Left kidney (tissue), 2 donors: Measurements from ENCODE around the gene GPR146. TPM values are rescaled to one million over a fixed set of nuclear protein-coding genes. Genes with fewer than 3 reads are reported as not detected.
"Not testable (repeated sequence)": the region's sequence is repeated elsewhere in the genome, so short reads cannot be mapped to it uniquely, and the experiment has no call there.

Experiments used
- DNase-seq: peaks from one replicate; pipeline ENCODE4 v3.0.0-alpha.2; 2013
- polyA plus RNA-seq: library from polyadenylated mRNA; unstranded; fragments of 120-200 nt; gene quantifications from one replicate; pipeline ENCODE4 v1.2.1, GENCODE V29; 2013; ENCODE audit not compliant: insufficient read length

GPR146 gene
- polyA plus RNA-seq, 1 donor: 2.5 TPM

DNA sequence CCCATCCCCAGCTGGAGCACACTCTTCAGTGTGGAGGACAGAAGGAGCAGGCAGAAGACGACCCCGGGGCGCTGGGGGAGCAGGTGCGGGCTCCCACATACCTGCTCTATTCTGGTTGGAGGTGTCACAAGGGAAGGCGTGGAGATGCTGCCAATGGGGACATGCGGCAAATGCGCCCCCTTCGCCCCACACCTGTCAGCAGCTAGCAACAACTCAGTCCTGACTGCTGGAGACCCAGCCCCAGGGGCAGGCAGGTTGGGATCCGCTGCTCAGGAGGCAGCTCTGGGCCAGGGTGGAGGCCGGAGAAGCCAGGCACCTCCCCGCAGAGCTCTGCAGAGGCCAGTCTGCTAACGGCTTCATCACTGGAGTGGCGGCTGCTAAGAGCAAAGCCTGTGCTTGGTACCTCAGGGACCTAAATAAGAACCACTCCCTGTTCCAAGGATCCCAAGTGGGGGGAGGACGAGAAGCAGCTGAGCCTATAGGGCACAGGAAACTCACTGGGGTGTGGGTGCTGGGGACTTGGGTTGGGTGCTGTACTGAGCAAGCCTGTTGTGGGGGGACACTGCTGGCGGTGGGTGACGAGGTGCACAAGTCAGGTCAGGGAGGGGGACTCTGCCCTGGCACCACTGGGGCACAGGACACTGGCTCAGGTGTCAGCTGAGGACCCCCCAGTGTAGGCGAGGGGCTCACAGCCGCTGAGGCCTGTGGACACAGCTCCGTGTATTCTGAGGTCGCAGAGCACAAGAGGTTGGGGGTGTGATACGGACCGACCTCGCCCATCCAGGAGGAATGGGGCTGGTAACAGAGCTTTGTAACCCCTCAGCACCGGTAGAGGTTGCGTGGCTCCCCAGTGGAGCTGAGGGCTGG lies 19.2 kb upstream of the GPR146 start:
- DNase-seq: no peak

DNA sequence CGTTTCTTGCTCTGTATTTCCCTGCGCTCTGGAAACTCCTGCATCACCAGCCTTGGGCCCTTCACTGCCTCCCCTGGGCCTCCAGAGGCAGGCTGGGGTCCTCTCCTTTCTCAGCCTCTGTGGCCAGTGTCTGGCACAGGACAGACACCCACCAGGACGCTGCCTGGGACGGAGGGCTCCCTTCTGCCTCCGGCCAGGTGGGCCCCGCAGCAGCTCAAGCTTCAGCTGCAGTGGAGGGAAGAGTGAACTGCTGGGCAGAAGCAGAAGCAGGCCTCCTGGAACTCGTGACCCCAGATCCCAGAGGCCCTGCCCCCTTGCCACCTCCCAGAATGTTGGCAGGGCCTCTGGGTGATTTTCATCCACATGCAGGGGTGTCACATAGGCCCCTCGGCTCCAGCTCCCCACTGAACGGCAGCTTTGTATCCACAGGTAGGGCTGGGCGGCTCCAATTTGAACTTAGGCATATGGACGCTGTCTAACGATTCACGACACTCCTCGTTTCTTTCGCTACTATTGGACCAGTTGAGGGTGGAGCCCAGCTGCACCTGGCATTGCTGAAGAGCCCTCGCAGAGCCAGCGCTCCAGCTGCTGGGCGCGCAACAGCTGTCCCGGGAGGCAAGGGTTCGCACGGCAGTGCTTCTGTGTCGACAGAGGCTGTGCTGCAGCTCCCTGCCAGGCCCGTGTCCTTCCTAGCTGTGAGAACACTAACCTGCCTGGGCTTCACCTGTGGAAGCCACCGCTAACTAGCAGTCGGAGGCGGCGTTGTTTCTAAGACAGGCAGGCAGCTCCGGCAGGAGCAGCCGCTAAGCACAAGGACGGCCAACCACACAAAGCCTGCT lies 18.4 kb upstream of the GPR146 start:
- no peak for DNase-seq

DNA sequence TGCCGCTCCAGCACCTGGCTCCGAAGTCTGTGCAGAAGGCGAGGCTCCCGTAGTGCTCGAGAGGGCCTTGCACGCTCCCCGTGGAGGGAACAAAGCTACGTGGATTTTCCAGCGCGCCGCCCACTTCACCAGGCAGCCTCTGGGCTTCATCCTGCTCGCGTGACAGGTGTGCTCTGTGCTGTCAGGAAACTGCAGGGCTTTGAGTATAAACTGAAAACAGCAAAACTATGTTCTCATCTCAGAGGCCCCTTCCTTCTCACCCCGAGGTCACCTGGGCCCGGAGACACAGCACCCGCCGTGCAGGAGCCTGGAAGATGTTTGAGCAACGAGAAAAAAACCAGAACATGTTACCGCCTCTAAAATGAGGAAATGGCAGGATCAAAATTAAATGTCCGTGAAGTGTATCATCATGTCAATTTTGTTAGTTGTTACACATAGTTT lies 17.6 kb upstream of the GPR146 start:
- DNase-seq: no peak

- DNase-seq: no peak
Observed at GRCh38 chr7:1027242-1028043, 16.9 kb upstream of the GPR146 start.

DNA sequence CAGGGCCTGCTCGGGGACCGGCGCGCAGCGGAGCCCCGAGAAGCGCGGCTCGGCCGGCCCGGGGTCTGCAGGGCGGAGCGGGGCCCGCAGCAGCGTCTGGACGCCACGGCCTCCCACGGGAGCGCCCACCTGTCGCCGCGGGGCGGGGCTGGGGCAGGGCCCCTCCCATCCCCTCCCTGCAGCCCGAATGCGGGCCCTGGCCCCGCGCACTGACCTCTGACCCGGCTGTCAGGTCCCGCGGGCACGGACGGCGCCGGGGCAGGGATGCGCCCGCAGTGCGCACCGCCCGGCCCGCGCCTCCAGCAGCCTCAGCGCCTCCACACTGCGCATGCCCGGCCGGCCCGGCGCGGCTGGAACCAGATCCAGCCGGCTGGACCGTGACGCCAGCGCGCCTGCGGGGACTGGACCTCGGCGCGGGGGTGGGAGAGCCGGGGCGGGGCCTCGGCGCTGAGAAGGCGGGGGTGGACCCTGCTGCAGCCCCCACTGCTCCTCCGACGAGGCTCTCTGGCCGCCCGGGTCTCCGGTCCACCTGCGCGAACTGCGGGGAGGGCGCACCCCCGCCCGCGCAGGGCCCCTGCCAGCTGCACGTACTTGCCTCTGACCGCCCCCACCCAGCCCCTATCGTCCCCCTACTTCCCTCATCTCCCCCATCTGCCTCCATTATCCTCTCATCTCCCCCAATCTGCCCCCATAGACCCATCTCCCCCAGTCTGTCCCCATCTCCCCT lies 16.1 kb upstream of the GPR146 start:
- peak; percentile 91 for DNase-seq

DNA sequence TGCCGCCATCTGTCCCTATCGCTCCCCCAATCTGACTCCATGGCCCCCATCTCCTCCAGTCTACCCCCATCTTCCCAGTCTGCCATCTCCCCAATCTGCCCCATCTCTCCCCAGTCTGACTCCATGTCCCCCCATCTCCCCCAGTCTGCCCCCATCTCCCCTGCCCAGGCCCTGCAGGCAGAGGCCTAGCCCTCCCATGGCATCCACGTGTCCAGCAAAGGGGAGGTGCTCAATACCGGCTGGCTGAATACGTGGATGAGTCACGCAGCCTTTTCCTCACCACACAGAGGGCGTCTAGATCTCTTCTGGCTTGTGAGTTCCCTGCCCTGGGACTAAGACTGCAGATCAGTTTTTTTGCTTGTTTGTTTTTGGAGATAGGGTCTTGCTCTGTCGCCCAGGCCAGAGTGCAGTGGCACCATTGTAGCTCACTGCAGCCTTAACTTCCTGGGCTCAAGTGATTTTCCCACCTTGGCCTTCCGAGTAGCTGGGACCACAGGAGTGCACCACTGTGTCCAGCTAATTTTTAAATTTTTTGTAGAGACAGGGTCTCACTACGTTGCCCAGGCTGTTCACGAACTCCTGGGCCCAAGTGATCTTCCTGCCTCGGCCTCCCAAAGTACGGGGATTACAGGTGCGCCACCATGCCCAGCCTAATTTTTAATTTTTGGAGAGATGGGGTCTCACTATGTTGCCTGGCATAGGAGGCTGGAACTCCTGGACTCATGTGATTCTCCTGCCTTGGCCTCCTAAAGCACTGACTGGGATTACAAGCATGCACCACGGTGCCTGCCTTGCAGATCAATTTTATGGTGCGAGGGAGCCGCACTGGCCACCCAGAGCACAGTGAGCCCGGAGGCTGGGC lies 15.3 kb upstream of the GPR146 start:
- DNase-seq: peak; percentile 59

DNA sequence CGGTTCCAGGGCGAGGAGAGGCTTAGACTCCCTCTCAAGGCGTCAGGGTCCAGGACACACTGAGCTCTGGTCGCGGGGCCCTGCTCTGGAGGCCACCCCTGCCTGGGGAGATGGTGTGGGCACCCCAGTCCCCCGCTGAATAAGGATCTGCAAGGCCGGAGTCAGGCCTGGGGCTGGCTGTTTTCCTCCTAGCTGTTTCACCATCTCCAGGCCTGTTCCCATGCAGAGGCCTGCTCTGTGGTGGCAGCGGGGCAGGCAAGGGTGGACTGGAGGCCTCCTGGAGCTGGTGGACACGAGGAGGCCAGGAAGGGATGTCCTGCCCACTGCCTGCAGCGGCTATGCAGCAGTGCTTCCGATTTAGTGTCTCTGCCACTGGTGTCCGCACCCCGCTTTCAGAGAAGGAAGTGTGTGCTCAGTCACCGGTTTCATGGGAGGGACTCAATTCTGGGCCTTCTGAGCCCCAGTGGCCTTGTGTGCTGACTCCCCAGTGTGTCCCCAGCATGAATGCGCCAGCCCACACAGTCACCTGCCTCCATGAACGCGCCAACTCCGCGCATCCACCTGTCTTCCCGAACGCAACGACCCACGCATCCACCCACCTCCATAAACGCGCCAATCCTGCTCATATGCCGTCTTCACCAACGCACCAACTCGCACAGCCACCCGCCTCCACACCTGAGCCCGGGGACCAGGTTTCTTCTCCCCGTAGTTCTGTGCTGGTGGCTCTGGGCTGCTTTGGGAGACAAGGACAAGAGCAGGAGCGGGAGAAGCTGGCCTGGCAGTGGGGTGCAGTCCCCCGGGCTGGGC lies 14.5 kb upstream of the GPR146 start:
- DNase-seq: no peak

DNA sequence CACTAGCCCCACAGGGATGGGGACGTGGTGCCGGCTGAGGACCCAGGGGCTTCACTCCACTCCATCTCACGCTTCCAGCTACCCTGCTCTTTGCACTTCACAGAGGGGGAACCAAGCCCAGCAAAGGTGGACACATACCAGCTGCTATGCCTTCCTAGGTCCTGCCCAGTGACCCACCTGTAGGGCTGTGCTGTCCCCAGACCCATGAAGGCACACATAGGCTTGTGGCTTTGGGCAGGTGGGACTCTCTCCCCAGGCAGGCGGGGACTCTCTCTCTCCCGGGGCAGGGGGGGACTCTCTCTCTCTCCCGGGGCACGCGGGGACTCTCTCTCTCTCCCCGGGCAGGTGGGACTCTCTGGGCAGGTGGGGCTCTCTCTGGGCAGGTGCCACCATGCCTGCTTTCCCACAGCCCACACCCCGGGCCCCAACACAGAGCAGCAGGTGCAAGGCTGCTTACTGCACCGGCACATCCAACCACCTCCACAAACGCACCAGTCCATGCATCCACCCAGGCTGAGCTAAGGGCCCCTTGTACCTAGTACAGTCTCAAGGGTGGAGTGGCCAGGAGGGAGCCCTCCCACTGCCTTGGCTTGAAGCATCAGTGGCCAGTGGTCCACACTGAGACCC lies 13.8 kb upstream of the GPR146 start:
- no peak for DNase-seq

GRCh38 chr7:1031716-1032455 lies 12.5 kb upstream of the GPR146 start:
- DNase-seq: no peak

- DNase-seq: no peak
Observed at GRCh38 chr7:1032536-1033181, 11.7 kb upstream of the GPR146 start.

DNA sequence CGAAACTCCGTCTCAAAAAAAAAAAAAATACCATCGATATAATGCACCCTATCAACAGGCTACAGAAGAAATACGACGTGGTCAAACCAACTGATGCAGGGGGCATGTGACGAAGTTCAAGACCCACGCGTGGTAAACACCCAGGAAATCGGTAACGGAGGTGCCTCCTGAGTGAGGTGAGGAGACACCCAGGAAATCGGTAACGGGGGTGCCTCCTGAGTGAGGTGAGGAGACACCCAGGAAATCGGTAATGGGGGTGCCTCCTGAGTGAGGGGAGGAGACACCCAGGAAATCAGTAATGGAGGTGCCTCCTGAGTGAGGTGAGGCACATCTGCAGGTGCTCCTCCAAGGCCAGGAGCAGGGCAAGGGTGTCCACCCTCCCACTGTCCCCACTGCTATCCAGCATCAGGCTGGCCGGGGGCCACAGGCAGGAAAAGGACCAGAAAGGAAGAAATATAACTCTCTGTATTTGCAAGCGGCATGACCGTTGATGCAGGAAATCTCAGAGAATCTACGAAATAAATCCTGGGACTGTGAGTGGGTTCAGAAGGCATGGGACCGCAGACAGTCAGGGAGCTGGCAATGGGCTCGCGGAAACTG lies 10.7 kb upstream of the GPR146 start:
- no peak for DNase-seq

DNA sequence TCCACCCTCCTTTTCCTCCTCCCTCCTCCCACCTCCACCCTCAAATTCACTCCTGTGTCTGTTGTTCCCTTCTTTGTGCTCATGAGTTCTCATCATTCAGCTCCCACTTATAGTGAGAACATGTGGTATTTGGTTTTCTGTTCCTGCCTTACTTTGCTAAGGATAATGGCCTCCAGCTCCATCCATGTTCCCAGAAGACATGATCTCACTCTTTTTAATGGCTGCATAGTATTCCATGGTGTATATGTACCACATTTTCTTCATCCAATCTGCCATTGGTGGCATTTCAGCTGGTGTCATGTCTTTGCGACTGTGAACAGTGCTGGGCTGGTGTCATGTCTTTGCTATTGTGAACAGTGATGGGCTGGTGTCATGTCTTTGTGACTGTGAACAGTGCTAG lies 9.6 kb upstream of the GPR146 start:
- DNase-seq: not testable (repeated sequence)

DNA sequence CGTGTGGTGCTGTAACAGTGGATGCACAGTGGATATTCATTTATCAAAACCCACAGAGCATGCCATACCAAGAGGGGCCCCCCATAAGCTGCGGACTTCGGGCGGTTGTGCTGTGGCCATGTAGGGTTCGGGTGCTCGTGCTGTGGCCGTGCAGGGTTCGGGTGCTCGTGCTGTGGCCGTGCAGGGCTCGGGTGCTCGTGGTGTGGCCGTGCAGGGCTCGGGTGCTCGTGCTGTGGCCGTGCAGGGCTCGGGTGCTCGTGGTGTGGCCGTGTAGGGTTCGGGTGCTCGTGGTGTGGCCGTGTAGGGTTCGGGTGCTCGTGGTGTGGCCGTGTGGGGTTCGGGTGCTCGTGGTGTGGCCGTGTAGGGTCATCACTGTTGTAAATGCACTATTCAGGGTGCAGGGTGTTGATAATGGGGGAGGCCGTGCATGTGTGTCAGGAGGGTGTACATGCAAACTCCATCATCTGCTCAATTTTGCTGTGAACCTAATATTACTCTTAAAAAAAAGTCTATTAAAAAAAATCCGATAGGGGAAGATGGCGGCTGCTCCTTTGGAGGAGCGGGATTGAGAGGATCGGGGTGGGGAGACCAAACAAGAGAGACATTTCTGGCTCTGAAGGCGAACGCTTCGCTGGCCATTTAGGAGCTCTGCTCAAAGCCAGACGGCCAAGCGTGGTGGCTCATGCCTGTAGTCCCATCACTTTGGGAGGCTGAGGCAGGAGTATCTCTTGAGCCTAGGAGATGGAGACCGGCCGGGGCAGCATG lies 8.0 kb upstream of the GPR146 start:
- not testable (repeated sequence) for DNase-seq

GRCh38 chr7:1040233-1040632 lies 4.1 kb upstream of the GPR146 start:
- not testable (repeated sequence) for DNase-seq

GRCh38 chr7:1040790-1041189 lies 3.6 kb upstream of the GPR146 start:
- no peak for DNase-seq
